DMS153 treated with DMSO at 0.1 percent for 48 hours (cell line): ENCODE data around the gene DOLPP1.

Source experiments
- DNase-seq: peaks from one replicate; lab custom pipeline; 2025; ENCODE audit not compliant: unreplicated experiment; lab: John Stamatoyannopoulos, UW

DOLPP1 gene

DNA sequence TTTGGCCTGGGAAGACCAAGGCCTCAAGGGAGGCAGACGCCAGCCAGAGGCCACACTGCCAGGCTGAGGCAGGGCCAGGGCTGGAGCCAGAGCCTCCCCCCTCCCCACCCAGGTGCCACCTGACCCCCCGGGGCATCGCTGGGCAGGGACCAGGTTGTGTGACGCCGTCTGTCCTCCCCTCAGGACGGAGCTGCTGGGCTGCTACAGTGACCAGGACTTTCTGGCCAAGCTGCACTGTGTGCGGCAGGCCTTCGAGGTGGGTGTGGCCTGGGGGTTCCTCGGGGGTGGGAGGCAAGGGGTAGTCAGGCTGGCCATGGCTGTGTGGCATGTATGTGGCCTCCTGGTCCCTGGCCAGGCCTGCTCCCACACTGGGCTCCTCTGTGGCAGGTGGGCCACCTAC, 17.9 kb upstream of the DOLPP1 start:
- DNase-seq = no peak

DNA sequence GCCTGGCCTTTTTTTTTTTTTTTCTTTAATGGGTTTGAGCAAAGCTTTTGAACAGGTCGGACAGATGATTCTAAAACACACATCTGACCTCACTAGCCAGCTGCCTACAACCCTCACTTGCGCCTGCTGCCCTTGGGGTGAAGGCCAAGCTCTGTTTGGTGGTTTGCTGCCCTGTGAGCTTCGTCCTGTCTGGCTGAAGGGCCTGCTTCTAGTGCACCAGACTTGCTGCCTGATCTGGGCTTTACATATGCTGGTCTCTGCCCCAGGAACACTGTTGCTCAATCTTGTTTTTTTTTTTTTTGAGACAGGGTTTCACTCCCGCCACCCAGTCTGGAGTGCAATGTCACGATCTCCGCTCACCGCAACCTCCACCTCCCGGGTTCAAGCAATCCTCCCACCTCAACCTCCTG, 16.4 kb upstream of the DOLPP1 start:
- no peak for DNase-seq

DNA sequence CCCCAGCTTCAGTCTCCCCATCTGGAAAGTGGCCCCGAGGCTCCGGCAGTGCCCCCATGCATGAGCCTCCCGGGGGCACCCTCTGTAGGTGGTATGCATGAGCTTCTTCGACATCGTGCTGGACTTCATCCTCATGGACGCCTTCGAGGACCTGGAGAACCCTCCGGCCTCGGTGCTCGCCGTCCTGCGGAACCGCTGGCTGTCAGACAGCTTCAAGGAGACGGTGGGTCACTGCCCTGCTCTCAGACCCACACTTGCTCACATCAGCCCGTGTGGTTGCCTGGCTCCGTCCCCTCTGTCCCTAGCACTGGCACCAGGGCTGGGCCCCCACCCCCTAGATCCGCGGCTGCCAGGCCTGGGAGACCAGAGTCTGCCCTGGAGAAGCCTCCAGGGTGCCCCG, 12.8 kb upstream of the DOLPP1 start:
- DNase-seq = no peak

DNA sequence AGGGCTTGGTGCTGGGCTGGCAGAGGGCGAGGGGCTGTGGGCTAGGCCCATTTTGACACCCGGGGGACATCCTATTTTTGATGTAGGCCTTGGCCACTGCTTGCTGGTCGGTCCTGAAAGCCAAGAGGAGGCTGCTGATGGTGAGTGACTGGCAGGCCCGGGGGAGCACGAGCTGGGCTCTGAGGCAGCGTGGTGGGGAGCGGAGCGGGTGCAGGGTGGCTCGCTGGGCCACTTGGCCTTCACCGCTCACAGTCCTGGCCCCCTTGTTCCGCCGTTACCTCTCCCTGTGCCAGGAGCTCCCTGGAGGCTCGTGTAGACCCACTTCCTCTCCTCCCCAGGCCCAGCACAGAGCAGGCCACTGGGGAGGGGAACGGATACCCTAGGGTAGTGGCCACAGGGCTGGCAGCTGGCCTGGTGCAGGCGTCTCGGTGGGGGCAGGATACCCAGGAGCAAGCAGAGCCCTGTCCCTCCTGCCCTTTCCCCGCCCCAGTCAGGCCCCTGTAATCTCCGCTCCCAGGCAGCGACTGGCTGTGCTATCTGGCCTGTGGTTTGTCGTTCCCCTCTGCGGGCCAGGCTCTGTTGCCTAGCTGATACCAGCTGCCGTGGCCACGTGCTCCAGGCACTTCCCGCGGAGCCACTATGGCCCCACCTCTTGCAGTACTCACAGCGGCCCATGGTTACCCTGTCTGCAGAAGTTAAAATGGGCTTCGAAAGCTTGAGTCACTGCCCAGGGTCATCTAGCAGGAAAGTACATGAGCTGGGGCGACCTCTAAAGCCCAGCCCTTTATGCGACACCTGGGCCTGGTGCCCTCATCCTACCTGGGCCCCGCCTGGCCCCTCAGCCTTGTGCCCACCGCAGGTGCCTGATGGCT, 11.7 kb upstream of the DOLPP1 start:
- no peak for DNase-seq

DNA sequence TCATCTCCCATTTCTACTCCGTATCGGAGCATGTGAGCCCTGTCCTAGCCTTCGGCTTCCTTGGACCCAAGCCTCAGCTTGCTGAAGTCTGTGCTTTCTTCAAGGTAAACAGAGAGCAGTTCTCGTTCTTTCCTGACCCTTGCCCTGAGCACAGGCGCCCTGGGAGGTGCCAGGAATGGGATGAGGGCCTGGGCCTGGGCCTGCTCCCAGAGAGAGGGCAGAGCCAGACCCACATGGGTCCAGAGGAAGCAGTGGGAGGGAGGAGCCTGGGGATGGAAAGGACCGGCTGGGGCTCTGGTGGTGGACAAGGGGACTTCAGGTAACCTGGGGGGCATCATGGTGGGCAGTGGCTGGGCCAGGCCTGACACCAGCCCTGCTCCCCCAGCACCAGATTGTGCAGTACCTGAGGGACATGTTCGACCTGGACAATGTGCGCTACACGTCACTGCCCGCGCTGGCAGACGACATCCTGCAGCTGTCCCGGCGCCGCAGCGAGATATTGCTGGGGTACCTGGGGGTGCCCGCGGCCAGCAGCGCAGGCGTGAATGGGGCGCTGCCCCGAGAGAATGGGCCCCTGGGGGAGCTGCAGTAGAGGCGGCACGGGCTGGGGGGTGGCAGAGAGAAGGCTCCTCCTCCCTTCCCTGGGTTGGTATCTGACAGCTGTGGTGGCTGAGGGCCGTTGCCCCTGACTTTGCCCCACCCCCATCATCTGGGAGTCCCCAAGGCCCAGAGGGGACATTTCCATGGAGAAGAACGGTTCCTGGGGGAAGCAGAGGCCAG, 10.9 kb upstream of the DOLPP1 start:
- no peak for DNase-seq

DNA sequence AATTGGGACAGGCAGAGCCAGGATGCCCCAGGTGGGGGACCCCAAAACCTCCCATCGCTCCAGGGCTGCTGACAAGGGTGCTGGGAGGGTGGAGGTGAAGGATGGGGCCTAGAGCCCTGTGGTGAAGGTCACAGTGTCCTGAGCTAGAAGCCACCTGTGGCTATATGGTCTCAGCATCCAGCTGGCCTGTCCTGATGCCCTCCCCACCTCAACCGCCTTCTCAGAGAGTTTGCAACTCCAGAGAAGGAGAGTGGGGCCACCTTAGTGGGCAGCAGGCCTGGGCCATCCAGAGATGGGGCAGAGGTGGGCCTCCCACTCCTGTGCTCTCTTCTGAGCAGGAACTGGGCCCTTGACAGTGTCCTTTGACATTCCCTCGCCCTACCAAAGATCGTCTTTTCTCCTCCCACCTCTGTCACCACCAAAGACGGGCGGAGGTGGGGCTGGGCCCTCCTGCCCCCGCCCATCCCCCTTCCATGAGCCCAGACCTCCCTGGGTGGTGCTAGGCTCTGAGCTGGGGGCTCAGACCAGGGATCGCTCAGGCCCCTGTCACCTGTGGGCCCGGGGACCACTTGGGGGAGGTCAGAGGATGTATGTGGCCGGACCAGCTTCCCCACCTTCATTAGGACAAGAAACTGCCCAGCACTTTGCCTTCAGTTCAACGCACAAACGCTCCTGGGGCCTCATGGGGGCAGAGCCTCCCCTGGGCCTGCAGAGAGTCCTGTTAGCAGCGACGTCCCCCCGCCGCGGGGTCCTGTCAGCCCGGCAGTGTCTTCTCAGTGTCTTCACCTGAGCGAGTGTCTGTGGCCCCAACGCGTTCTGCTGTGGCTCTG, 10.0 kb upstream of the DOLPP1 start:
- DNase-seq = no peak

DNA sequence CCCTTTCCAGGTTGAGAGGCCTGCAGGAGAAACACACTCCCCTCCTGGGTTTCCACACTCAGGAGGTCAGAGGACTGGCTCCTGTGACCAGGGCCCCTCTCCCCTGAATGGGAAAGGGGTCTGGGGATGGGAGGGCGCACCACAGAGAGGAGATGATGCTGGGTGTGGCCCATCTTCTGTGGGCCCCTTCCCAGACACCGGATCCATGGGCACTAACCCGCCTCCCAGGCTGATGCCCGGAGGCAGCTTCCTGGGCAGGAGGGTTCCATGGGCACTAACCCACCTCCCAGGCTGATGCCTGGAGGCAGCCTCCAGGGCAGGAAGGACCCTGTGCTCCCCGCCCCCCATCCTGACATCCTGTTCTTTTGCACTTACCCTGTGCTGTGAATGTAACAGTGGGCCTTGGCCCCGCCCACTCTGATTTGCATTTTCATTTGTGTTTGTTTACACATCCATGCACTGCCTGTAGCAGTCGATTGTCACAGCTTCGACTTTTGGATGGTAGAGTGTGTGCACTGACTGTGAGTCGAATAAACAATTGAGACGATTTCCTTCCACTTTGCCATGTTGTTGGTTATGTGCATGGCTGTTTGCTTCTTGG, 9.3 kb upstream of the DOLPP1 start:
- no peak for DNase-seq

DNA sequence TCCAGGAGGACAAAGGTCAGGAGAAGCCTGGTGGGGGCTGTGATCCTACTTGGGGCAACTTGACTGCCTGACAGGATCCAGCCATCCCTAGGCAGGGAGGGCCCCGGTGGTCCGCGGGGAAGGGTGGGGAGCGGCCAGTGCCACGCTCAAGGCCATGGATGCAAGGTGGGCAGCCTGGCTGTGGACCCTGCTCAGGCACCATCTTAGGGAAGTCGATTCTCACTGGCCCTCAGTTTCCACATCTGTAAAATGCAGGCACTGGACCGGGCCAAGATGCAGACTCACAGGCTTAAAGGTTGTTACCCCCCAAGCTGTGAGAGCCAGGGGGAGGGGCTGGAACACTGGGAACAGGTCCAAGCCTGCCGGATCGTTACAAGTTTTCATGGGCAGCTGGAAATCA, 8.7 kb upstream of the DOLPP1 start:
- DNase-seq = no peak

DNA sequence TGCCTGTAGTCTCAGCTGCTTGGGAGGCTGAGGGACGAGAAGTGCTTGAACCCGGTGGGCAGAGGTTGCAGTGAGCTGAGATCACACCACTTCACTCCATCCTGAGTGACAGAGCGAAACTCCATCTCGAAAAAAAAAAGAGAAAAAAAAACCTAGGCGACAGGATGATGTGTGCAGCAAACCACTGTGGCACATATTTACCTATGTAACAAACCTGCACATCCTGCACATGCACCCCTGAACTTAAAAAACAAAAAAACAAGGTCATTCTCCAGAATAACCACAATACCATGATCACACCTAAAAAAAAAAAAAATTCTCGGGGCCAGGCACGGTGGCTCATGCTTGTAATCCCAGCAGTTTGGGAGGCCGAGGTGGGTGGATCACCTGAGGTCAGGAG, 7.5 kb upstream of the DOLPP1 start:
- no peak for DNase-seq

DNA sequence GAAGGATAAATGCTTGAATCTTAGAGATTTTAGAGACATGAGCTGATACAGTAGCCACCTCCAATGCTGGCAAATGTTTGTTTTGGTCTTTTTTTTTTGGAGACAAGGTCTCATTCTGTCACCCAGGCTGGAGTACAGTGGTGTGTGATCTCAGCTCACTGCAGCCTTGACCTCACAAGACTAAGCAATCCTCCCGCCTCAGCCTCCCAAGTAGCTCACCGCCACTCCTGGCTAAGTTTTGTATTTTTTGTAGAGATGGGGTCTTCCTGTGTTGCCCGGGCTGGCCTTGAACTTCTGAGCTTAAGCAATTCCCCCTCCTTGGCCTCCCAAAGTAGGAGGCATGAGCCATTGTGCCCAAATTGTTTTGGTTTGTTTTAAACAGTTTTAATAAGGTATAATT, 6.8 kb upstream of the DOLPP1 start:
- DNase-seq = no peak

DNA sequence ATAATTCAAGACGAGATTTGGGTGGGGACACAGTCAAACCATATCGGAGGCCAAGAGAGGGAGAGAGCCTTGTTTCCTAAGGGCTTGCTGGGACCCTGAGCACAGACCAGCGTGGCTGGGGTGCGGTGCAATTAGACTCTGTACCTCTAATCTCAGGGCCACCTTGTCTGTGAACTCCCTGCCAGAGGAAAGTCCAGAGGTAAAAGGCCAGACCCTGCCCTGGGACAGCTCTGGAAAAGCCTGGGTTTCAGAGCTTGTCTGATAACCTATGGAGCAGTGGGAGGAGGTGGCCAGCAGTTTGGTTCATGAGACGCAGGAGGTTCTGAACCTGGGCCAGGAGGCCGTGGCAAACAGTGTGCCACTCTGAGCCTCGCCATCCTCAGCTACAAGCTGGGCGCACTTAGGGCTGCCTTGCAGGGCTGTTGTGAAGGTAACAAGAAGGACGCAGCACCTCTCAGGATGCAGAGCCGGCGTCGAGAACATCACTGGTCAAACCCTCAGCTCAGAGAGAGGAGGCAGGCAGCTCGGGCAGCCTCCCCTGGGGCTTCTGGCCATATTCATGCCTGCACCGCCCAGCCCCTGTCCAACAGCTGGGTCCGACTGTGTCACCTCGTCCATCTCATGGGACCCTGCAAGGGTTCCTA, 4.8 kb upstream of the DOLPP1 start:
- no peak for DNase-seq

DNA sequence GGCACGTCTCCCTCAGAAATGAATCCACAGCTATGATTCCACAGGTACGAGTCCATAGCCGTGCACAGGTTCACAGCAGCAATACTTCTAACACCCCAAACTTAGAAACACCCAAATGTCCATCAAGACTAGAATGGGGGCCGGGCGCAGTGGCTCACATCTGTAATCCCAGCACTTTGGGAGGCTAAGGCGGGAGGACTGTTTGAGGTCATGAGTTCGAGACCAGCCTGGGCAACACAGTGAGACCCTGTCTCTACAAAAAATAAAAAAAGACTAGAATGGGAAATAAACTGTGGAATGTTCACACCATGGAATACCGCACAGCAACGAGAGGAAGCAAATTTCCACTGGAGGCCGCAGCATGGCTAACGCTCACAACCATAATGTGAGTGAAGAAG, 4.3 kb upstream of the DOLPP1 start:
- DNase-seq = no peak

DNA sequence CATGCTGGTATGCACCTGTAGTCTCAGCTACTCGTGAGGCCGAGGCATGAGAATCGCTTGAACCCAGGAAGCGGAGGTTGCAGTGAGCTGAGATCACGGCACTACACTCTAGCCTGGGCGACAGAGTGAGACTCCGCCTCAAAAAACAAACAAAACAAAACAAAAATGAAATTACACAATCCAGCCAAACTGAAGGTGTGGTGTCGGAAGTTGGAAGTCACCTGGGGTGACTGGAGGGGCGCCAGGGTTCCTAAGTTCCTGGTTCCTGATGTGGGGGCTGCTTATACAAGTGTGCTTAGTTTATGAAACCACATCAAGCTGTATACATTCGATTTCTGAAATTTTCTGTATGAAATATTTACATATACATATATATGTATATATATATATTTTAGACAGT, 3.7 kb upstream of the DOLPP1 start:
- no peak for DNase-seq

DNA sequence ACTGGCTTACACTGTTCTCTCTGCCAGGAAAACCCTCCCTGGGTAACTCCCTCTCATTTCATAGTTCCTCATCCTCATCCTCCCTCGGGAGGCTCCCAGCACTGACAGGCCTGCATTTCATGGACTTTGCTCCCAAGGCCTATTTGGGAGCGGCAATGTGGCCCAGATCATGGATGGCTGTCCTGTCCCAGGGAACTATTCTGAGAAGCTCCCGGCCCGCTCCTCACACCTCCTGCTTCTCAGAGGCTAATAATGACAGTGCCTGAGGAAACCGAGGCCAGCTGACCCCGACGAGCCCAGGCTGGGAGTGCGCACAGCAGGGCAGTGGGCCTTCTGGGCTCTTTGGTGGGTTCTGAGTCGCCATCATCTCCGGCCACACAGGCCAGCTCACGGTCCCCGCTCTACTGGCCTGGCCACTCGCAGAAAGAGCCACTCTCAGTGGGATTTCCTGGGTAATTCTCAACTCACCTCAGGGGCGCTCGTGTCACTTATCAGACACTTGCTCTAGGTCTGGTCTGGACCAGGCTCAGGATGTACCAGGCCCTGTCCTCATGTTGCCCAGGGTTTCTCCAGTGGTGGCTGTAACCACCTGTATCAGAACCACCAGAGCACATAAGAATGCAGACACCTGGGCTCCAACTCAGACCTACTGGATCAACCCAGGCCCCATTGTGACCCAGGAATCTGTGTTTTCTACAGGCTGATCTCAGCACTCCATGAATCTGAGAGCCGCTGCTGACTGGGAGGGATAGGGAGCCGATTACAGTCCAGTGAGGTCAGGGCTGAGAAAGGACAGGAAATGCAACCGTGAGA, 2.0 kb upstream of the DOLPP1 start:
- no peak for DNase-seq

DNA sequence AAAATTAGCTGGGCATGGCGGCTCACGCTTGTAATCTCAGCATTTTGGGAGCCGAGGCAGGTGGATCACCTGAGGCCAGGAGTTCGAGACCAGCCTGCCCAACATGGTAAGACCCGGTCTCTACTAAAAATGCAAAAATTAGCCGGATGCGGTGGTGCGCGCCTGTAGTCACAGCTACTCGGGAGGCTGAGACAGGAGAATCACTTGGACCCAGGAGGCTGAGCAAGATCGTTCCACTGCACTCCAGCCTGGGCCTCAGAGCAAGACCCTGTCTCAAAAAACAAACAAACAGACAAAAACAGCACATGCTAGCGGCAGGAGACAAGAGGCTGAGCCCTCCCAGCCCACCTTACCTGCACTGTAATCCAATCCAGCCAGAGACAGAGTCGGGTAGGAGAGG, 1.1 kb upstream of the DOLPP1 start:
- DNase-seq = no peak

DNA sequence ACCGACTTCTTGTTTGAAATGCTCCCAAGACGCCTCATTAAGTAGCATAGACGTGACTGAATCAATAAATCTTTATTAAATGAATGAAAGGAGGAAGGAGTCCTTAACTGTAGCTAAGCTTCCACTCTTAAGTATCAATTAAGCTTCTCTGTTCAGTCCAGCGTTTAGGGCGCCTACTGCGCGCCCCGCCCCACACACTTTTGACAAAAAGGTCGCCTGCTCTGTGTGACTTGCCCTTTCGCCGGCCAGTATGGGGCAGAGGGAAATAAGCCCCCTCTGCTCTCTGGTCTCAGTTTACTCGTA, 662 bp upstream of the DOLPP1 start:
- DNase-seq = no peak

DNA sequence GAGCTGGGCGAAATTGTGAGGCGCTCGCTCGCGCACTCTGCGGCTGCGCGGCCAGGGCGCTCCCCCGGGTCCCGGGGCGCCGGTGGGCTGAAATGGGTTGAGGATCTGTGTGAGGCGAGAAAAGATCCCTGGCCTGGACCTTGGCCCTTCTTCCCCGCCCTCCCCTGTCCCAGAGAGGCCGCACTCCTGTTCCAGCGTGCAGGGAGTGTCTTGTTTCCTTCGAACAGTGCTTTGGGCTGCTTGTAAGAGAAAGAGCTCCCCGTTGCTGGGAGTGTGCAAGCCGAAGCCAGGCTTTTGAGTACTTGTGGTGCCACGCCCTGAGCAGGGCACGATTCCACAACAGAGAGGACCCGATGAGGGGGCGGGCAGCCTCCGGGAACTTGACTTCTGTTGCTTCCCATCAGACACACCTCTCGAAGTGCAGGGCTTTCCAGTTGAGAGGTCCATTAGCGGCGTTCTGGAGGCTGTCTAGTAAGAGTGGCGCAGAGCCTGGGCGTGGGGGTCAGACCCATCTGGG, 535 bp downstream of the DOLPP1 start:
- DNase-seq = no peak

DNA sequence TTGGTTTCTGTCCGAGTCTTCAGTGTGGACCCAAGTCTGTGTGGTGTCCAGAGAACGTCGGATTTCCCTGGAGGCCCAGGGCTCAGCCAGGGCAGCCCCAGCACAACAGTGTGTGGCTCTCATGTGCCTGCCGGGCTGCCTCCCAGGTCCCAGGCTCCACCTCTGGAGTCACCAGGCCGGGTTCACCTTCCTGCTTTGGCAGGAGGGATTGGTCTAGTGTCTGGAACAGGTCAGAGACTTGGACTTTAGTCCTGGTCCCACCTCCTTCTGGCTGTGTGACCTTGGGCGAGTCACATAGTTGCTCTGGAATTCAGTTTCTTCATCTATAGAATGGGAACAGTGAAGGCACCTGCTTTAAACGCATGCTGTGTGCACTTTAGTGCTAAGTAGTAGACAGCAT, 3.2 kb downstream of the DOLPP1 start:
- no peak for DNase-seq

DNA sequence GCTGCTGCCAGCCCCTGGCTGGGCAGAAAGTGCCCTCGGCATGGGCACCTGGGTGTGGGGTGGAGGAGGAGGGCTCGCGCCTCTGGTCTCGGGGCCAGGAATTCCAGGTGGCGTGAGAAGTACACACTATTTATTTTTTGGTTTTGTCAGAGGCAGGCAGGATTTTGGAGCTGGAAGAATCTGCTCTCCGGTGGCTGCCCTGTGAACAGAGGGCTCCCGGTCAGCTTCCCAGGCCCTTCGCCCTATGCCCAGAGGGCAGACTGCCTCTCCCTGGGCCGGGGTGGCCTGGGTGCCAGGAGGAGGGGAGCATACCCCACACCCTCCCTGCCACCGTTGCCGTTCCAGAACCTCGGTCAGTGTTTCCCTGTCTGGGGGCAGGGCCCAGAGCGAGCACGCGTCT, 8.3 kb downstream of the DOLPP1 start:
- DNase-seq = no peak
